ENCODE measurements around the gene CAMKMT. TPM values are rescaled to one million over a fixed set of nuclear protein-coding genes. Genes with fewer than 3 reads are reported as not detected.

The CAMKMT gene
- total RNA-seq, 4 donors from 2014 or later, result 4.5 to 57.9 (median 15.4) TPM

DNA sequence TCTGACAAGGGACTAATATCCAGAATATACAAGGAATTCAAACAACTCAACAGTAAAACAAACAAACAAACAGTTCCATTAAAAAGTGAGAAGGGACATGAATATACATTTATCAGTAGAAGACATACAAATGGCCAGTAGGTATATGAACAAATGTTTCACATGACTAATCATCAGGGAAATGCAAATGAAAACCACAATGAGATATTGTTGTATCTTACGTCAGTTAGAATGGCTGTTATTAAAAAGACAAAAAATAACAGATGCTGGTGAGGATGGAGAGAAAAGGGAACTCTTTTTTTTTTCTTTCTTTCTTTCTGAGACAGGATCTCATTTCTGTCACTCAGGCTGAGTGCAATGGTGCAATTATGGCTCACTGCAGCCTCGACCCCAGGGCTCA is 175.5 kb downstream of the CAMKMT start:
- Histone ChIP-seq H3K27ac (no peak overlapping the region), H3K4me3 (no peak overlapping the region), H3K4me1 (no peaks in the 10 kb centered on the region), H3K27me3 (no peaks in the 10 kb centered on the region), H3K36me3 (no peaks in the 10 kb centered on the region), H3K9me3 (no peaks in the 10 kb centered on the region)
- DNase-seq, result no peak
- intact Hi-C loops (cut with DNase I; ENCODE audit: low total_unique reads) (no loop called here), in situ Hi-C loops (cut with MboI; ENCODE audit: low pct_ligation_motif_present in 1 of 4, low pct_unique_long_range_greater_than_20kb in 1 of 4, low sequenced_read_pairs in 3 of 4) (no loop called here)
- WGBS, 2 donors (ENCODE audit: low coverage in 1 of 2), result 79 to 89% methylated on average over 1 to 2 of the region's 2 CpGs
- TF ChIP-seq CTCF (IDR thresholded peaks at IDR 0.05) (no peak), POLR2AphosphoS5 (IDR thresholded peaks at IDR 0.05) (no peak), POLR2A (IDR thresholded peaks at IDR 0.05) (no peak), EP300 (IDR thresholded peaks at IDR 0.05; ENCODE audit: low read depth) (no peak)

GRCh38 chr2:44542520-44542919 is 180.8 kb downstream of the CAMKMT start:
- H3K9me3 ChIP-seq, result no peaks in the 10 kb centered on the region
- no peaks in the 10 kb centered on the region for H3K36me3 ChIP-seq
- H3K4me1 ChIP-seq, result no peaks in the 10 kb centered on the region
- TF ChIP-seq POLR2AphosphoS5 (IDR thresholded peaks at IDR 0.05) (no peak), CTCF (IDR thresholded peaks at IDR 0.05) (no peak), EP300 (IDR thresholded peaks at IDR 0.05; ENCODE audit: low read depth) (no peak), POLR2A (IDR thresholded peaks at IDR 0.05) (no peak)
- DNase-seq, result no peak
- H3K27me3 ChIP-seq, result no peaks in the 10 kb centered on the region
- in situ Hi-C loops (cut with MboI; ENCODE audit: low pct_ligation_motif_present in 1 of 4, low pct_unique_long_range_greater_than_20kb in 1 of 4, low sequenced_read_pairs in 3 of 4), result no loop called here
- intact Hi-C loops (cut with DNase I; ENCODE audit: low total_unique reads), result no loop called here
- no peak overlapping the region for H3K4me3 ChIP-seq
- WGBS, 2 donors (ENCODE audit: low coverage in 1 of 2), result 65 to 68% methylated on average over 2 of the region's 2 CpGs
- no peak overlapping the region for H3K27ac ChIP-seq

GRCh38 chr2:44543773-44544725 is 182.3 kb downstream of the CAMKMT start:
- intact Hi-C loops (cut with DNase I; ENCODE audit: low total_unique reads) (no loop called here), in situ Hi-C loops (cut with MboI; ENCODE audit: low pct_ligation_motif_present in 1 of 4, low pct_unique_long_range_greater_than_20kb in 1 of 4, low sequenced_read_pairs in 3 of 4) (no loop called here)
- Histone ChIP-seq H3K27me3 (no peaks in the 10 kb centered on the region), H3K9me3 (no peaks in the 10 kb centered on the region), H3K36me3 (no peaks in the 10 kb centered on the region), H3K27ac (no peak overlapping the region), H3K4me1 (no peaks in the 10 kb centered on the region), H3K4me3 (no peak overlapping the region)
- TF ChIP-seq CTCF (IDR thresholded peaks at IDR 0.05) (no peak), EP300 (IDR thresholded peaks at IDR 0.05; ENCODE audit: low read depth) (no peak), POLR2A (IDR thresholded peaks at IDR 0.05) (no peak), POLR2AphosphoS5 (IDR thresholded peaks at IDR 0.05) (no peak)
- WGBS, 2 donors (ENCODE audit: low coverage in 1 of 2), result 83% methylated on average over 2 of the region's 2 CpGs
- no peak for DNase-seq

- WGBS, 2 donors (ENCODE audit: low coverage in 1 of 2), result 74 to 90% methylated on average over 2 of the region's 2 CpGs
- in situ Hi-C loops (cut with MboI; ENCODE audit: low pct_ligation_motif_present in 1 of 4, low pct_unique_long_range_greater_than_20kb in 1 of 4, low sequenced_read_pairs in 3 of 4), result no loop called here
- no peak for TF ChIP-seq EP300 (IDR thresholded peaks at IDR 0.05; ENCODE audit: low read depth)
- TF ChIP-seq POLR2AphosphoS5 (IDR thresholded peaks at IDR 0.05), result no peak
- no peak for TF ChIP-seq POLR2A (IDR thresholded peaks at IDR 0.05)
- no peak for TF ChIP-seq CTCF (IDR thresholded peaks at IDR 0.05)
These were observed 183.3 kb downstream of the CAMKMT start for GRCh38 chr2:44545005-44545404.

More at GRCh38 chr2:44545005-44545404, 183.3 kb downstream of the CAMKMT start:
- intact Hi-C loops (cut with DNase I; ENCODE audit: low total_unique reads), result no loop called here
- DNase-seq, result no peak
- Histone ChIP-seq H3K9me3 (no peaks in the 10 kb centered on the region), H3K4me3 (no peak overlapping the region), H3K36me3 (no peaks in the 10 kb centered on the region), H3K27me3 (no peaks in the 10 kb centered on the region), H3K4me1 (no peaks in the 10 kb centered on the region), H3K27ac (no peak overlapping the region)

Data from transverse colon (tissue), 4 donors.